ENCODE data around the gene CD302. TPM values are rescaled to one million over a fixed set of nuclear protein-coding genes. Genes with fewer than 3 reads are reported as not detected.

The CD302 gene
- total and polyA plus RNA-seq, 2 of the 8 experiments (the other 6 are each of a cell fraction or from before 2014, with no cell fraction given): 0.76 to 0.79 TPM

DNA sequence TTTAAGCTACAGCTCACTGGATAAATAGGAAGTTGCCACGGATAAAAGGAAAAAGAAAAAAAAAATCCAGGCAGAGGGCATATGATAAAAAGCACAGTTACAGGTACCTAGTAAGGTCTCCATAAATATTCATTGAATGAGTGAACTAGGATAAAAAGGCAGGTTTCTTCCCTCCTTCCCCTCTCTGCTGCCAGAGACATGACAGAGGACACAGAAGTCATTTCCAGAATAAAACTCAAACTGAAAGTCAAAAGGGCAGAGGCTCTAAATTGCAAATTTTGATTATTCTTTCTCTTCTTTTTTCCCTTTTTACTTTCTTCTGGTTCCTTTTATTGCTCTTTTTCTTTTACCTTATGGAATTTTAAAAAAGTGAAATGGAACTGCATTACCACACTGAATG is 7.7 kb downstream of the CD302 start:
- no peak overlapping the region for H3K14ac ChIP-seq (ENCODE audit: insufficient read length)
- no peaks in the 10 kb centered on the region for H3K79me2 ChIP-seq (ENCODE audit: control insufficient read depth in 1 of 2, insufficient read depth in 2 of 2, low read length in 2 of 2)
- no peak overlapping the region for H2BK5ac ChIP-seq (ENCODE audit: low read depth, low read length)
- no peak overlapping the region for H4K91ac ChIP-seq (replicated peaks; ENCODE audit: insufficient read length, low read length)
- H3K23me2 ChIP-seq (ENCODE audit: low read depth, low read length): no peaks in the 10 kb centered on the region
- no peaks in the 10 kb centered on the region for H4K20me1 ChIP-seq (replicated peaks in 1 of 2; ENCODE audit: control insufficient read depth in 1 of 2, insufficient read depth in 2 of 2, low read length in 2 of 2)
- H3K36me3 ChIP-seq (ENCODE audit: control insufficient read depth in 2 of 4, insufficient read depth in 4 of 4, low read length in 3 of 4): no peaks in the 10 kb centered on the region
- H3K27ac ChIP-seq (ENCODE audit: low read depth, low read length): no peak overlapping the region
- no peak overlapping the region for H3K4me2 ChIP-seq (ENCODE audit: insufficient read depth in 1 of 2, low read depth in 2 of 2, low read length in 2 of 2)
- WGBS, 2 experiments (ENCODE audit: extremely low coverage in 1 of 2, insufficient coverage in 1 of 2, insufficient read length in 1 of 2, insufficient replicate concordance in 2 of 2, low coverage in 1 of 2, low lambda C conversion rate in 2 of 2, missing lambda C conversion rate in 1 of 2): 75% methylated on average over 1 of the region's 1 CpG; no CpG with 5 or more reads in 1 of the 2 experiments
- H2AK5ac ChIP-seq (ENCODE audit: low read depth, low read length): no peak overlapping the region
- H2BK20ac ChIP-seq (ENCODE audit: low read length): no peak overlapping the region
- no peak overlapping the region for H3K23ac ChIP-seq (ENCODE audit: insufficient read length)
- no peak overlapping the region for H3K4me3 ChIP-seq (ENCODE audit: extremely low read depth in 1 of 4, insufficient read depth in 2 of 4, low read depth in 3 of 4, low read length in 4 of 4)
- no peak overlapping the region for H2BK12ac ChIP-seq (ENCODE audit: low read depth, low read length)
- no peaks in the 10 kb centered on the region for H3K27me3 ChIP-seq (replicated peaks in 1 of 4; ENCODE audit: control insufficient read depth in 3 of 4, extremely low read depth in 1 of 4, insufficient read depth in 3 of 4, low read length in 3 of 4)
- H3K9me3 ChIP-seq (ENCODE audit: insufficient read depth in 2 of 2, low read depth in 1 of 2, low read length in 1 of 2): no peaks in the 10 kb centered on the region
- H3K79me1 ChIP-seq (ENCODE audit: low read depth, low read length): no peaks in the 10 kb centered on the region
- no peak overlapping the region for H2BK120ac ChIP-seq (replicated peaks; ENCODE audit: low read depth, low read length)
- ChIA-PET POLR2A (ENCODE audit: partially characterized antibody) (no interaction called here), CTCF (ENCODE audit: partially characterized antibody) (interaction anchor here (1.5 kb wide), 1 partner anchor 17 kb away, joined by 4 read pairs; no protein-coding TSS in a partner anchor)
- no peak overlapping the region for H3K9ac ChIP-seq (replicated peaks in 1 of 4; ENCODE audit: extremely low read depth in 1 of 4, low read depth in 3 of 4, low read length in 3 of 4)
- FAIRE-seq (no peak), DNase-seq (ENCODE audit: low read depth in 1 of 2, low spot score in 2 of 2) (no peak)
- H2AFZ ChIP-seq (ENCODE audit: low read length): no peak overlapping the region
- no peak overlapping the region for H3K18ac ChIP-seq (ENCODE audit: extremely low read depth, low read length)
- H3K4ac ChIP-seq (replicated peaks; ENCODE audit: insufficient read length, low read depth, low read length): no peak overlapping the region
- H3K56ac ChIP-seq (replicated peaks; ENCODE audit: insufficient read length, low read depth, low read length): no peak overlapping the region
- H2BK15ac ChIP-seq (ENCODE audit: low read length): no peak overlapping the region
- no peak overlapping the region for H4K8ac ChIP-seq (ENCODE audit: extremely low read depth, insufficient read depth, low read length)
- peaks cover 0 to 6% (median 3%) of the 10 kb centered on the region in 4 experiments; a peak in 1 of 7 replicates for H3K4me1 ChIP-seq (replicated peaks in 1 of 4; ENCODE audit: control insufficient read depth in 3 of 4, insufficient read depth in 4 of 4, low read length in 3 of 4)
- no peak overlapping the region for H4K5ac ChIP-seq (ENCODE audit: insufficient read length, low read depth, low read length)
- no peak for TF ChIP-seq HDAC2 (IDR thresholded peaks at IDR 0.05; ENCODE audit: borderline replicate concordance in 1 of 2, low read depth in 2 of 2, low read length in 2 of 2)
- no peak for TF ChIP-seq FOSL1 (IDR thresholded peaks at IDR 0.05; ENCODE audit: insufficient read depth, low read depth, low read length)
- no peak for TF ChIP-seq YY1 (IDR thresholded peaks at IDR 0.05; ENCODE audit: low read depth, low read length)
- no peak for TF ChIP-seq TAF1 (IDR thresholded peaks at IDR 0.05; ENCODE audit: low read depth, low read length)
- no peak for TF ChIP-seq GTF2F1 (IDR thresholded peaks at IDR 0.05; ENCODE audit: borderline replicate concordance, low read depth, low read length)
- TF ChIP-seq SIN3A (conservative IDR thresholded peaks at IDR 0.05 in 1 of 2, IDR thresholded peaks at IDR 0.05 in 1 of 2; ENCODE audit: low read depth in 1 of 2, low read length in 2 of 2): no peak
- TF ChIP-seq SAP30 (IDR thresholded peaks at IDR 0.05; ENCODE audit: insufficient read depth, insufficient replicate concordance, low read length): no peak
- no peak for TF ChIP-seq CEBPB (IDR thresholded peaks at IDR 0.05; ENCODE audit: low read depth, low read length)
- TF ChIP-seq EZH2 (IDR thresholded peaks at IDR 0.05; ENCODE audit: low read depth, low read length, severe bottlenecking): no peak
- no peak for TF ChIP-seq CBX5 (IDR thresholded peaks at IDR 0.05; ENCODE audit: low read depth, low read length)
- no peak for TF ChIP-seq ATF2 (IDR thresholded peaks at IDR 0.05; ENCODE audit: low read length)
- TF ChIP-seq CREB1 (IDR thresholded peaks at IDR 0.05): no peak
